NCI-H1694 treated with DMSO at 0.1 percent for 48 hours (cell line): ENCODE results near the gene OLFML2B.
"Not testable (repeated sequence)": the region's sequence is repeated elsewhere in the genome, so short reads cannot be mapped to it uniquely, and the experiment has no call there.

Source experiments
- DNase-seq: peaks from one replicate; lab custom pipeline; 2025; lab: John Stamatoyannopoulos, UW

The OLFML2B gene

GRCh38 chr1:162023547-162024501 lies at the start of gene OLFML2B:
Gene OLFML2B, minus strand, starts transcription at chr1:162023869. Its CDS starts 439 bp downstream, at chr1:162023430.
- DNase-seq: peak; percentile 51

DNA sequence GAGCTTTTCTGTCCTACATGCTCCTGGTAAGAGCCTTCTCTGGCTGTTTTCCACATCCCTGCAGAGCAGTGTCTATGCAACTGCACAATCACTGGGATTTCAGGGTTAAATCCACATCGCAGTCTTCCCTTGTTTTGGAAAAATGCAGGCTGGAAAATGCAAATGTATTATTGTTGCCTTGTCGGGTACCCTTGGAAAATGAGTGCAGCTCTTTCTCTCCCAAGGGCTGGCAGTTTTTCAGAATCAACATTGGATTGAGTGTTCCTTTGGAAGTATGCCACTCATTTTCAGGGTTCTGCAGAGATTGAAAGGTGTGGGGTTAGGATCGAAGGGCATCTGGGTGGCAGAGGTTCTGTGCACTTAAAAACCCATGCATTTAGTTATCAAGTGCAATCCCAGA lies 49.1 kb upstream of the OLFML2B start:
- DNase-seq: no peak

DNA sequence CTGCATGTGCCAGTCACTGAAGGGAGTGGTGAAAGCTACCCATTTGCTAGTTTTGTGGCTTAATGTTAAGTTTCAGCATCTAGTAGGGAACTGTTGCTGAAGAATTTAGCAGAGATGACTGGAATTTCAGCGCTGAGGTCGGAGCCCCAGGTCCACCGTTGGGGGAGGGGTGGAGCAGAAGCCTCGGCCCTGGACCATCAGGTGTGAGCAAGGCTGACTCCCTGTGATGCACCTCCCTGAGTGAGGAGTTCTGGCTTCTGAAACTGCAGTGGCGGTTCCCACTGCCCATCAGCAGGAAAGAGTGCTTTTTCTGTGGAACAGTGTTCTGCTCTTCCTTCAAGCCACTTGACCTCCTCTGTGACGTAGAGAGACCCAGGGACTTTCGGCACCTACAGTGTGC lies 47.2 kb upstream of the OLFML2B start:
- no peak for DNase-seq

- no peak for DNase-seq
Observed at GRCh38 chr1:162070094-162070748, 46.6 kb upstream of the OLFML2B start.

DNA sequence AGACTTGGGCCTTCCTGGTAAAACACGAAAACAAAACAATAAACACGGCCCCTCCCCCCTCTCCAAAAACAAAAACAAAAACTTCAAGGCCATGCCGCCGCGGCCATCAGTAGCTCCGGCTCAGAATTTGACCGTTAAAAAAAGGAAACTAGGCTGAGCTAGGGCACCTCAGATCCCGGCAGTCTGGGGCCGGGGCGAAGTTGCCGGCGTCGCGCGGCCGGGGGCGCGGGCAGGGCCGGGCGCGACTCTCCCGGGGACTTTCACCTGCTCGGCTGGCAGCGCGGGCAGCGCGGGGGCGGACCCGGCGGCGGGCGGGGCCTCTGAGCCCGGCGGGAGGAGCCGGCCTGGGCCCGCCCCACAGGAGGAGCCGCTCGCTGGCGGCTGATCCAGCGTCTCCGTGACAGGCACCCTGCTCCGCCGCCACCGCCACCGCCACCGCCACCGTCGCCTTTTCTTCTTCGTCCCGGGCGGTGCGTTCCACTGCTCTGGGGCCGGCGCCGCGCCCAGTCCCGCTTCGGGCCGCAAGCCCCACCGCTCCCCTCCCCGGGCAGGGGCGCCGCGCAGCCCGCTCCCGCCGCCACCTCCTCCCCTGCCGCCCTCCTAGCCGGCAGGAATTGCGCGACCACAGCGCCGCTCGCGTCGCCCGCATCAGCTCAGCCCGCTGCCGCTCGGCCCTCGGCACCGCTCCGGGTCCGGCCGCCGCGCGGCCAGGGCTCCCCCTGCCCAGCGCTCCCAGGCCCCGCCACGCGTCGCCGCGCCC lies 45.8 kb upstream of the OLFML2B start, which contains the start of gene NOS1AP:
TSS of gene NOS1AP (plus strand) at position 358 of the 760 bp plus-strand sequence. CDS start 487 bp downstream, outside the sequence.
- DNase-seq: peak; percentile 63

- DNase-seq: no peak
Observed at GRCh38 chr1:162068301-162068700, 44.6 kb upstream of the OLFML2B start.

GRCh38 chr1:162067466-162067865 lies 43.8 kb upstream of the OLFML2B start:
- no peak for DNase-seq

- DNase-seq: not testable (repeated sequence)
Observed at GRCh38 chr1:162066836-162067235, 43.2 kb upstream of the OLFML2B start.

DNA sequence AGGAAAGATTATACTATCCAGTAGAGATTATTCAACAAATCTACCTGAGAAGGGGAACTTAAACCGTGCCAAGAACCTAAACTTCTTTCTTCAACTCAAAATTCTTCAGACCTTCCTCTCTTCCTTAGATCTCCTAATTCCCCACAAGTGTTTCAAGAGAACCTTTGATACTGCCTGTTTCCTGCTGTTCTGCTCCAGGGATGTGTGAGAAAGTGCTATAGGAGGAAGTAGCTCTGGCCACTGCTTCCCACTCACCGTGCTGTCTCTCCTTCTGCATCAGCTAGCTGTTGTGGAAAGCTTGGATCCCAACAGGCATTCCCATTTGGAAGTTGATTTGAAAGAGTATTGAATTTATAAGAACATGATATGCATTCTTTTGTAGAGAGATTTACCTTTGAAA lies 41.3 kb upstream of the OLFML2B start:
- no peak for DNase-seq

- peak; percentile 23 for DNase-seq
Observed at GRCh38 chr1:162062542-162063015, 38.9 kb upstream of the OLFML2B start.

DNA sequence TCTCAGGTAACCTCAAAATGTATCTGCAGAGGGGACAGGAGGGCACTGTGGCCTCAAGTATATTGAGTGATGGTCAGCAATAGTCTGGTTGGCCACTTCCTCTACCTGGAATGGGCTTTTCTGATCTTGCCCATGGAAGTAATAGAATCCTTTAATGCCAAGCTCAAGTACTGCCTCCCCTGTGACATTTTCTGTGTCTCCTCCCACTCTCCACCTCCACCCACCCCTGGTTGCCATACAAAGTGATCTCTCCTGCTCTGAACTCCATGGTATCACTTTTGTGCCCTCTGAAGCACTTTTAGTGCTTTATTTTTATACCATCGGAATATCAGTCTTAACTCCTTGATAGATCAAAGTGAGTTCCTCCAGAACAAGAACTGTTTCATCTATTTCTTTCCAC lies 36.6 kb upstream of the OLFML2B start:
- no peak for DNase-seq

DNA sequence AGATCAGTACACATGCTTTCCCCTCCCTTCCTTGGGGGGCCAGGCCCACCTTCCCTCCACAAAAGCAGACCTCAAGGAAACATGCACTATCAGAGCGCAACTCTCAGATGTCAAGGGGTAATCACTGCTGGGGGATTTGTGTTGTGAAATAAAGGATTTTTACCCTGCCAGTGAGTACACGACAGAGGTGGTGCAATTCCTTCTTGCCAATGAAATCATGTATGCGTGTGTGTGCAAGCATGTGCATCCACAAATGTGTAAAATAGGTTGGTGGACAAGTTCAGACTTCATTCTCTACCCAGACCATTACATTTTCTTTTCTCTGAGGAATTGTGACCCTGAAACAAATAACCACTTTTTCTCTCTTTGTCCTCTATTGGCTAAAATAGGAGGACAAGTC lies 36.1 kb upstream of the OLFML2B start:
- DNase-seq: no peak

GRCh38 chr1:162056579-162056978 lies 32.9 kb upstream of the OLFML2B start:
- no peak for DNase-seq

- peak; percentile 71 for DNase-seq
Observed at GRCh38 chr1:162056043-162056442, 32.4 kb upstream of the OLFML2B start.

DNA sequence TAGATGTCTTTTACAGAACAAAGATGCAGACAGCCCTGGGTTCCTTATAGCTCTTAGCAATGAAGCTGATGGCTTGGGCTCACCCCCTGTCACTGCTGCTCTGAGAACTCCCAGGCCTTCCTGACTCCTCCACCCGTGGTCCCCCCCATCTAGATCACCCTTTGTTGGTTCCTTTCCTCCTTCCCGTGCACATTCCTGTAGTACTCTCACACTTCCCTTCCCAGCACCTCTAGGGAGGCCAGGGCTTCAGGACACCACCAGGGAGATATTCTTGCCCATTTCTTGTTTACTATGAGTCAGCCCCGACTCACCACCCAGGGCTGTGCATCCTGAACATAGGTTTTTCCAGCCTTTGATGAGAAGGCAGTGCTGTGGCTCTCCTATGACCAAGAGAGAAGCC lies 31.4 kb upstream of the OLFML2B start:
- no peak for DNase-seq

GRCh38 chr1:162053949-162054348 lies 30.3 kb upstream of the OLFML2B start:
- DNase-seq: not testable (repeated sequence)

DNA sequence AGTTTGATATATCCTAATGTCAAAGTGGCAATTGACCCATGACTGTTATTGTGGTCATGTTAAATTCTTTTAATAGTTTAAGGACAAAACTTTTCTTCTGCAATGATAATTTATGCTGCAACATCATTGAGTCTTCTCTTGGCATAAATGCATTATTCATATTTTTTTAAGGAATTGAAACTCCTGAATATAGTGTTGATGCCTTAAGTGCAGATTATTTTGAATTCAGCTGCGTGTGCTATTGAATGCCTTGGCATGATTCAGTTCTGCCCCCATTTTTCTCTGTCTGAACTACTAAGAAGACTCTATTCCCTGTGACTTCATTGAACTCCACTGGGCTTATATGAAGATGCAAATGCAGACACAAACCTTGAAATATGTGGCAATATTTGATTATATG lies 23.3 kb upstream of the OLFML2B start:
- no peak for DNase-seq

- no peak for DNase-seq
Observed at GRCh38 chr1:162042361-162042760, 18.7 kb upstream of the OLFML2B start.

DNA sequence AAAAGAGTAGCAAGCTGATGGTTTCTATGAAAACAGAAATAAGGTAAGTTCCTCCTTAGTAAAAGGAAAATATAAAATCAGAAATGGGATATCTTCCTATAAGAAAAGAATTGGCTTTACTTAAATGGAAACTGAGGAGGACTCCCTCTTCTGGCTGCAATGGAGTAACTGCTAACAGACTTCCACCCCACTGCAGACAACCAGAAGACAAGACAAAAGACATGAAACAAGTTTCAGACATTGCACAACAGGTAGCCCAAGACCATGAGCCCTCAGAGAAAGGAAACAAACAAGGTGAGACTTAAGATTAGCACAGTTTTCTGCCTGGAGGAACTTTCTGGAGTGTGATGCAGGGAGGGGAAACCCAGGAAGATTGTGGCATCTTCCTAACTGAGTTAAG lies 17.0 kb upstream of the OLFML2B start:
- no peak for DNase-seq

DNA sequence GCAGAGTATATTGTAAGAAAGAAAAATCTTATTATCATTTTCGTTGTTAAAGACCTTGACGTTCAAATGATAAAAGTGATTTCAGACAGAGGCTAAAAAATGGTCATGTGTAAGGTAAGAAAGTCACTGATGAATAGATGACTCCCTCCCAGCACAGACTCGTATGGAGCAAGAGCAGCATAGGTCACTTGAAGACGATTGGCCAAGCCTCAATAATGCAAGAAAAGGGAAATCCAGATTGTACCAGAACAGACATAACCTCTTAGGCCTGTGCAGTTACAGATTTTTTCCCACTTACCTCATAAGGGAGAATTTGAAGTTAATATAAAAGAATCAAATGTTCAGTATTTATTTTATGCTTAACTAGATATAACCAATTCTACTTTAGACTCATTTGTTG lies 16.3 kb upstream of the OLFML2B start:
- no peak for DNase-seq

- DNase-seq: no peak
Observed at GRCh38 chr1:162038624-162039023, 15.0 kb upstream of the OLFML2B start.

GRCh38 chr1:162036163-162036562 lies 12.5 kb upstream of the OLFML2B start:
- no peak for DNase-seq
